GM12801 (cell line): ENCODE data around the gene RFK.

Experiments used
- TF ChIP-seq, protein P1 (sequence below): IDR thresholded peaks from one replicate; pipeline ENCODE4 v1.5.1; 2011; ENCODE audit warnings: control low read depth; ENCODE audit not compliant: insufficient read length; ENCODE audit errors: extremely low read depth

The RFK gene

DNA sequence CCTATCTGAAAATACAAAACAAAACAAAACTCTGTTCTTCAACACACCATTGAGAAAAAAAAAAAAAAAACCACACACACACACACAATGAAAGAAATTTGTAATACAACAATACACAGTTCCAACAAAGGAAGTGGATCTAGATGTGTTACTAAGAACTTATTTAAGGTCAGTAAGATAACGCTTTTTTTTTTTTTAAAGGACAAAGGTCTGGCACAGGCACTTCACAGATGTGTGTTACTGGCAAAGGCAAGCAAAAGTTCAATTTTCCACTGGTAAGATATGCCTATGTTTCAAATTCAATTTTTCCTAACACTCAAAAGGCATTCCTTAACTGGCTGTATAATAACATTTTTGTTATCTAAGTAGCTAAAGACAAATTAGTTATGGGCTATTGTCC lies 3.6 kb downstream of the RFK start:
- TF ChIP-seq, protein P1, sequence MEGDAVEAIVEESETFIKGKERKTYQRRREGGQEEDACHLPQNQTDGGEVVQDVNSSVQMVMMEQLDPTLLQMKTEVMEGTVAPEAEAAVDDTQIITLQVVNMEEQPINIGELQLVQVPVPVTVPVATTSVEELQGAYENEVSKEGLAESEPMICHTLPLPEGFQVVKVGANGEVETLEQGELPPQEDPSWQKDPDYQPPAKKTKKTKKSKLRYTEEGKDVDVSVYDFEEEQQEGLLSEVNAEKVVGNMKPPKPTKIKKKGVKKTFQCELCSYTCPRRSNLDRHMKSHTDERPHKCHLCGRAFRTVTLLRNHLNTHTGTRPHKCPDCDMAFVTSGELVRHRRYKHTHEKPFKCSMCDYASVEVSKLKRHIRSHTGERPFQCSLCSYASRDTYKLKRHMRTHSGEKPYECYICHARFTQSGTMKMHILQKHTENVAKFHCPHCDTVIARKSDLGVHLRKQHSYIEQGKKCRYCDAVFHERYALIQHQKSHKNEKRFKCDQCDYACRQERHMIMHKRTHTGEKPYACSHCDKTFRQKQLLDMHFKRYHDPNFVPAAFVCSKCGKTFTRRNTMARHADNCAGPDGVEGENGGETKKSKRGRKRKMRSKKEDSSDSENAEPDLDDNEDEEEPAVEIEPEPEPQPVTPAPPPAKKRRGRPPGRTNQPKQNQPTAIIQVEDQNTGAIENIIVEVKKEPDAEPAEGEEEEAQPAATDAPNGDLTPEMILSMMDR = no peak

DNA sequence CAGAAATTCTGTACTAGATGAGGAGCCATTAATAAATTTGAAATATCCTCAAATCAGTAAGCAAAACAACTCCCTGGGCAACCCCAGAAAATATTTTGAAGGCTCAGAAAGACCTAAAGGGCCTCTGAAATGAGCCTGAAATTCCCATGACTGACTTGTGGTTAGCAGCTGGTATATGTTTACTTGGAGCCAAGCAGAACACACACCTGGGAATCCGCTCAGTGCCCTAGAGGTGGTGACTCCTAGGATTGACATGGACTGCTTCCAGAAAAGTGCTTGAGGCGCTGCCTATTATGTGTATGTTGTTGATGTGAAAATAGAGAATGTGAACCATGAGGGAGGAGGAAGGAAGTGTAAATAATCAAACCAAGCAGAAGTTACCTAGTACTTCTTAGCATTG lies 14.7 kb downstream of the RFK start:
- TF ChIP-seq, protein P1 = no peak

DNA sequence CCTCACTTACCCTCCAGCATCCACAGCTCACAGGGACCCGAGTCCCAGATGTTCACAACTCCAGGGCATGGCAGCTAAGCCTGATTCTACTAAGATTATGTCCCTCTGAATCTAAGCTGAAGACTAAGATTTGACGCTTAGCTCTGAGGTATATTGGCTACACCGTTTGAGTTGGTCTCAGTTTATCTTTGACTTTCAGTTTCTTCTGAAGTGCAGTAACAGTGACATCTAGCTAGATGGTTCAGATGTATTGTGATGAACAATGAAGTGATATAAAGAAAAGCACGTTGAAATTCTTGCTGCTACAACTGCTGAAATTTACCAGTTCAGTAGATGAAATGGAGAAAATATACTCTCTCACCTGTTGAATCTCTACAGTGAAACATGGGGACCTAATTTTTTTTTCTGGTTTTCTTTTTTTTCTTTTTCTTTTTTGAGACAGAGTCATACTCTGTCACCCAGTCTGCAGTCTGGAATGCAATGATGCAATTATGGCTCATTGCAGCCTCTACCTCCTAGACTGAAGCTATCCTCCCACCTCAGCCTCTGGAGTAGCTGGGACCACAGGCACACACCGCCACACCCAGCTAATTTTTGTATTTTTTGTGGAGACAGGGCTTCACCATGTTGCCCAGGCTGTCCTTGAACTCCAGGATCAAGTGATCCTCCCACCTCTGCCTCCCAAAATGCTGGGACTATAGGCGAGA lies 15.7 kb downstream of the RFK start:
- TF ChIP-seq, protein P1 = no peak

DNA sequence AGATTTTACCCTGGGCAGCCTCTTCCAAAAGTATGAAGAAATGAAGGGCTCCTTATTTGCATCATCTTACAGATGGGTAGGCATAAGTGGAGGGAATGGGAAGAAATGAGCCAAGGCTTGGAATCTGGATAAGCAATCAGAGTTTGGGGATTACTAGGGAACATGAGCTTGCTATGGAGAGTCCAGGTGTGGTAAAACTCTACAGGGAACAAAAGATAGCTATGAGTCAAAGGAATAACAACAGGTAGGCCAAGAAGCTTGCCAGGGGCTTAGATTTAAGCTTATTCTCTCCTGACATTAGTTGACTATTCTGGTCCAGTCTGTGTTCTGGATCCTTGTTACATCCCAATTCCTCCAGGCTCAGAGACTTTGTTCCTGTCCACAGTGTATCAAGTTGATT lies 16.4 kb downstream of the RFK start:
- TF ChIP-seq, protein P1 = no peak

DNA sequence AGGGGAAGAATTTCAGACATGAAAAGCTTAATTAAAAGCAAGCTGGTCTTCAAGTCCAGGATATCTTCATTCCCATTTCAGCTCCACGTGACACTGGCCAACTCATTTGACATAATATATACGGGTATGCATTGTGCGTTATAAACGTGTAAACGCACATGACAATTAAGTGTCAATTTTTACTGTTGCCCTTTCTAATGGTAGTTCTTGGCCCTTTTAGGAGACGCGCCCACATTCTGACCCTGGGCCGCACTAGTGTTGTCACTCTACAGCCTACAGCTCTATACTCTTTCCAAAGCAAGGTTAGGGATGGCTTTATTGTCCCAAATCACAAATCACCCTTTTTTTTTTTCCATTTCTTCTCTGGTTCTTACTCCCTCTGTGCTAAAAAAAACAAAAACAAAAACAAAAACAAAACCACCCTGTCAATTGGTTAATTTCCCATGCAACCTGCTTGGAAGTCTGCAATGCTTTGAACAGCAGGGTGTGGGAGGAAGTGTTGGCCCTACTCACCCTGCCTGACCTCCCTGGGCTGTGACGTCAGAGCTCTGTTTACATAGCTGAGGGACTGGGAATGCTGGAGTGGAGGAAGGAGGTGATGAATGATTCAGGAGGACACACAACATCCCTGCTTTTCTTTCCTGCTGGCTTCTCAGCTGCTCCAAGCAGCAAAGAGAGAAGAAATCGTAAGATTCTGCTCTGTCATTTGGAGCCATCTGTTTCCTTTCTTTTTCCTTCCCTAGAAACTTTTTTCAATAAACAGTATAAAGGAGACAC lies 19.3 kb downstream of the RFK start:
- TF ChIP-seq, protein P1 = no peak

DNA sequence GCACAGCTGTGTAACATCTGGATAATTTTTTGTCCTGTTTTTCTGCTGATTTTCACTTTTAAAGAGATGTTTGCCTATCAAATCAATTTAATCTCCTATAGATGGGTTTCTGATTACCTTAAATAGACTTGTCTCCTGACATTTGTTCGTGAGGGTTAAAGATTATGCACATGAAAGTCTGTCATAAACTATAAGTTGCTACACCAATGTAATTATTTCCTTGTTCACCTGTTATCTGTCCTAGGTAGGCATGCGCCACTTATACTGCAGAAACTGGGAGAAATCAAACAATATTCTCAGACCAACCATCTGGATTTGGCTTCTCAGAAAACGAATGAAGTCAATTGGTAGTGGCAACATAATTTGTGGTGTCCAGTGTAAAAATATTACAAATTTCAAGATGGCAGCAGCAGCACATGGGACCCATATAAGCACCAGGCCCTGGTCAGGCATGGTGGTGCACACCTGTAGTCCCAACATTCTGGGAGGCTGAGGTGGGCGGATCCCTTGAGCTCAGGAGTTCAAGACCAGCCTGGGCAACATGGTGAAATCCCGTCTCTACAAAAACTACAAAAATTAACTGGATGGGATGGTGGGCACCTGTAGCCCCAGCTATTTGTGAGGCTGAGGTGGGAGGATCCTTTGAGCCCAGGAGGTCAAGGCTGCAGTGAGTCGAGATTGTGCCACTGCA lies 20.3 kb downstream of the RFK start:
- TF ChIP-seq, protein P1 = no peak

DNA sequence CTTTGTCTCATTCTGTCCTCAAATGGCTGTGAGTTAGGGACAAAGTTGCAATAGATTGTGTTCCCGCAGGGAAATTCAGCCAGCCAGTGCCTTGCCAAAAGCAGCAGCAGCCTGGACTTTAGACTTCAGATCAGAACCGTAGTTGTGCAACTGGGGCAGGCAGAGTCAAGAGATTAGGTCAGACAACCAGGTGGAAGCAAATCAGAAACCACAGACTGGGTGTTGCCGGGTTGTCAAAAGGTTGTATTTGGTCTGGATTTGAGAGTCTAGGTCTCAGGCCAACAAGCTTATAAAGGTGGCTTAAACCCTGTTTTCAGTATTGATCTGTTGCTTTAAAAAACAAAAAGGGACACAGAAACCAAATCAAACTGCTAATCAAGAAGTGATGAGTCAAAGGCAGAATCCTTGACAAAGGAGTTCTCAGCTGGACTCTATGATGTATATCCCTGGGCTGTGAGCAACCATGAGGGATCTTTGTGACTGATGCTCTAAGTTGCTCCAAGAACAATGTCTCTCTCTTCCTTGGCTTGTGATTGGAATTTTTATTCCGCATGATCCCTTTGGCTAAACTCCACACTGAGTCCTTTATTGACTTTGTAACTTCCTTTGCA lies 20.9 kb downstream of the RFK start:
- TF ChIP-seq, protein P1 = no peak
